HG03175 (cell line): Measurements from ENCODE around the gene ITPA.

Experiments
- ATAC-seq: cut with Tn5 transposase; IDR thresholded peaks from one replicate; pipeline ENCODE4 v1.9.1; 2021; ENCODE audit warnings: mild to moderate bottlenecking, moderate library complexity; ENCODE audit not compliant: unreplicated experiment

ITPA gene

DNA sequence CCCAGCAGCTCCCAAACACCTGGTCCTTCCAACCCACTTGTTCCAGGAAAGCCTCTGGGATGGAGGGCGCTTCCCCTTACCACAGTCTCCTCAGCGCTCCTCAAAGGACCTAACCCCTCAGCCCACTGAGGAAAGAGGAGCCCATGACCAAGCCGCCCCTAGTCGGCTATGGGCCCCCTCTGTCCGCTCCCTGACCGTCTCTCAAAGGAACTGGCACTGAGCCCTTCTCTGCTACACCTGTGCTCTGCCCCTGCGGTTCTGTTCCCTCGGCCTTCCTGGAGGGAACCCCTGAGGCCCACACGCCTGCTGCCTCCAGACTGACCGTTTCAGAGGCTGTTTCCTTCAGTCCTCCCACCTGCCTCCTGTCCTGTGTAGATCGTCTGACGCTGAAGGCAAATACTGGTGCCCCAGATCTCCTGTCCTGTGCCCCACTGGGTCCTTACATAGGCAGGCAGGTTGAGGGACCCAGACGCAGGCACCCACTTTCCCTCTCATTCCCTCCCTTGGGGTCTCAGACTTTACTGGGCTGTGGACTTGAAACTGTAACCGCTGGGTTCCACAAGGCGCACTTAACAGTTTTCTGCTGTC lies 31.6 kb downstream of the ITPA start:
- no peak for ATAC-seq

DNA sequence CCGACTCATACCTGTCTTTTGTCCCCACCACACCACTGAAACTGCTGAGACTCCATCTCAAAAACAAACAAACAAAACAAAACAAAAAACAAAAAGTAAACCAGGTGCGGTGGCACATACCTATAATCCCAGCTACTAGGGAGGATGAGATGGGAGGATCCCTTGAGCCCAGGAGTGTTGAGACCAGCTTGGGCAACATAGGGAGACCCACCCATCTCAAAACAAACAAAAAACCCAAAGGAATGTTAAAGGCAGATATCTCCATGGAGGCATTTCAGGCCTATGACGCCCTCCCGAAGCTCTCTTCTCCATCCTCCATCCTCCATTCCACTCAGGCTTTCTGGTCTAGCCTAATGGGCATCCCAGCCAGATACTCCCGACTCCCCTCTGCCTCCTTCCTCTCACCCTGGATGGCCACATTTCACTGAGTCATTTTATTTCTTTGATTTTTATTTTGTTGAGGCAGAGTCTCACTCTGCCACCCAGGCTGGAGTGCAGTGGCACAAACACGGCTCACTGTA lies 32.9 kb downstream of the ITPA start:
- no peak for ATAC-seq

DNA sequence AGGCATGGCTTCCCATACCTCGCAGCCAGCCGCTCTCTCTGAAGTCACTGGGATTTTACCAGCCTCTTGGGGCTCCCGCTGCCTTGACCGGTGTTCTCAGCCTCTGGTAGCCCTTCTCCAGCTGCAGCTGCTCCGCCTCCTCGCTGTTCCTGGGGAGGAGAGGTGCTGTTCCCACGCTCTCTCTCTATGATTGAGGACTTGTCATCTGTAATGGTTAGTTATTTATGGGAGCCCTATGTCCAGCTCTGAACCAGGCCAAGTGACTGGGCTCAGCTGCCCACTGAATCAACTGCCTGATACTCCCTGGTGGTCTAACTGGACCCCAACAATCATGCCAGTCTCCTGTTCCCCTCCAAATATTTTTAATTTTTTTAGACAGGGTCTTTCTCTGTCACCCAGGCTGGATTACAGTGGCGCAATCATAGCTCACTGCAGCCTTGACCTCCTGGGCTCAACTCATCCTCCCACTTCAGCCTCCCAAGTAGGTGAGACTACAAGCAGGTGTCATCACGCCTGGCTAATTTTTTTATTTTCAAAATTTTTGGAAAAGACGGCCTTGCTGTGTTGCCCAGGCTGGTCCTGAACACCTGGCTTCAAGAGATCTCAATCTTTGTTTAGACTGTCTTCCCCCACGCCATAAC lies 34.5 kb downstream of the ITPA start:
- ATAC-seq: no peak

DNA sequence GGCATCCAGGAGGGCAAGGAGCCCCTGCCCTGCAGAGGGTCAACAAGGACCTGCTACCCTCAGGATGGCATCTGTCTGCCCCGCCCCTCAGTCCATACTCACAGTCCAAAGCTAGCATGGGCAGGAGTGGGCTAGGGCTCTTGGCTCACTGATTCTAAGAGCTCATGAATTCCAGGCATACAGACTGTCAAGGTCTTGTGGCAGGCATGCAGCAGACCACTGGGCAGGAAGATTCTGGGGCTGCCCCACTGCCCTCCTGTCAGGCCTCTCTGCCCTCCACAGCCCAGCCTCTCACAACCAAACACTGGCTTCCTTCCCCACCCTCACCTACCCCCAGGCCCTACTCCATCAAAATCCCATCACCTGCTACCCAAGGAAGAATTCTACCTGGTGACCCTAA lies 35.3 kb downstream of the ITPA start:
- no peak for ATAC-seq

DNA sequence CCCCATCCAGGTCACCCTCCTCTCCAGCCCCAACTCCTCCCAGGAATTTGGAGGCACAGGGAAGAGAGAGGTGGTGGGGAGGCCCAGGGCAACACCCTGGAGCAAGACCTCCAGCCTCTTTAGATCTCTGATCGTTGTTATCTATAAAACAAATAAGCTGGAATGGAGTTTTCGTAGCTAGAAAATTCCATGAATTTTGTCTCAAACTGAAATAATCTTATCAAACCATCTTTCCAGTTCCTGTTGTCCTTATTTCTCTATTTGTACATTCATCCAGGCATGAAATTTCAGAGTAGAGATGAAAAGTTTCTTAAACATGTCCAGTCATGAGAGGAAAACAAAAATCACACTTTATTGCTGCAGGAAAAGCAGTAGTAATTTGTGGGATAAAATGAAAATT lies 35.9 kb downstream of the ITPA start:
- ATAC-seq: no peak

DNA sequence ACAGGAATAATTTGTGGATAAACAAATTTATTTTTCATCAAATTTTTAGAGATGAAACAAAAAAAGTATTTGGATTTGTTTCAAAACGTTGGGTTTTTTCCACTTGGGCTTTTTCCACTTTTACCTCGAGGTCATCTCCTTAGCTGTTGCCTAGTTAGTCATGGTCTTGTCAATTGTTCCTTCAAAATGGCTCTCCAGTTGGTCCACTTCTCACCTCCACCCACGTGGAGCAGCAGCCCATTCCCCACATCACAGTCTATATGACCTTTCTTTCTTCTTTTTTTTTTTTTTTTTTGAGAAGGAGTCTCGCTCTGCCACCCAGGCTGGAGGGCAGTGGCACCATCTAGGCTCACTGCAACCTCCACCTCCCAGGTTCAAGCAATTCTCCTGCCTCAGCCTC lies 36.4 kb downstream of the ITPA start:
- no peak for ATAC-seq

DNA sequence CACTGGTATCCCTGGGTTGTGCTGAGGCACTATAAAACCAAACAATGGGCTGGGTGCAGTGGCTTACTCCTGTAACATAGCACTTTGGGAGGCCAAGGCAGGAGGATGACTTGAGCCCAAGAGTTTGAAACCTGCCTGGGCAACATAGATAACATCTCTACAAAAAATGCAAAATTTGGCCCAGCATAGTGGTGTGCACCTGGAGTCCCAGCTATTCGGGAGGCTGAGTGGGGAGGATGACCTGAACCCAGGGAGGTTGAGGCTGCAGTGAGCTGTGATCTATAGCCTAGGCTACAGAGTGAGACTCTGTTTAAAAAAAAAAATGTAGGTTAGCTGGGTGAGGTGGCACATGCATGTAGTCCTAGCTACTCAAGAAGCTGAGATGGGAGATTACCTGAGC lies 37.4 kb downstream of the ITPA start:
- ATAC-seq: no peak

DNA sequence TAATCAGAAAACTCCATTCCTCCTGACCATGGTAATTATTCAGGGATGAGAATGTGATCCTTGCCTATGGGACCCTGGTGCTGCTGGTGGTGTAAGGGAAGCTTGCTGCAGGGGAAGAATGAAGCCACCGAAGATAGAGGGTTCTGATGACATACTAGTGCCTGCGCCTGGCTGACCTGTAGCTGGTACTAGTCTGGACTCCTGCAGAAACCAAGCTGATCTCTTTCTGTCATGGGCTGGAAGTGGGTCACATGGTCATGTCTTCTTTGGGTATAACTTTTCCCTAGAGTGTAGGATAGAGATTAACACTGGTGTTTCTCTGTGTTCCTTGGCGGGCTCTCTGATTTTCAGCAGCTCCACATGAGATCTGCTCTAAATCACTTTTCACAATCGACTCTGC lies 38.3 kb downstream of the ITPA start:
- no peak for ATAC-seq

DNA sequence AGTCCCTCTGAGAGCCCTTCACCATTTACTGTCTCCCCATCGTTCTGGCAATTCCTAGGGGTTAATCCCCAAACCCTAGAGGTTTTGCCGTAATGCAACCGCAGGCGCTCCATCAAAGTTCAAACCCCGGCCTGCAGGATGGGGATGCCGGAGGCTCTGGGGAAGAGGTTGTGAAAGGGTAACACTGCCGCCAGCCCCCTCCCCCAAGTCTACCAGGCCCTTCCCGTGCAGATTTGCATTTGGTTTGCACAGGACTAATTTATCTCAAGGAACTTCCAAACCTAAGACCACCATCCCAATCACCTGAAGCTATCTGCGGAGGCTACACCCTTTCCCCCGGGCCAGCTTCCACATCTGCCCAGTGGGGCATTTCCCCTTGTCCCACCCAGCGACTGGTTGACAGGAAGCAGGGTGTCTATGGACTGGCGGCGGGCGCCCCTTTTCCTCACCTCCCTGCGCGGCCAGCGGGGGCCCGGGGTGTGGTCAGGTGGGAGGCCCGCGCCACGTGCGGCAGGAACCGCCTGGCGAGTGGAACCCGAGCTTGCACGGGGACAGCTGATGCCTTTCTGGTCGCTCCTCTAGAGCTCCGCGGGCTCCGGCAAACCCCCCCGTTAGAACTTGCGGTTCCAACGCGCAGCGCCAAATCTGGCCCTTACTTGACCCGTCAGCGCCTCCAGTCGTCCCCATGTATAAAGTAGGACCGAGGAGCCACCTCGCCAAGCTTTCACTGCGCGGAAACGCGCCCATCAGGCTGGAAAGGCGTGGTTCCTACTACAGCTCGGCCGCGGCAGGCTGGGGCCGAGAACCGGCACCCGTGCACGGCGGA lies 39.1 kb downstream of the ITPA start:
- no peak for ATAC-seq

DNA sequence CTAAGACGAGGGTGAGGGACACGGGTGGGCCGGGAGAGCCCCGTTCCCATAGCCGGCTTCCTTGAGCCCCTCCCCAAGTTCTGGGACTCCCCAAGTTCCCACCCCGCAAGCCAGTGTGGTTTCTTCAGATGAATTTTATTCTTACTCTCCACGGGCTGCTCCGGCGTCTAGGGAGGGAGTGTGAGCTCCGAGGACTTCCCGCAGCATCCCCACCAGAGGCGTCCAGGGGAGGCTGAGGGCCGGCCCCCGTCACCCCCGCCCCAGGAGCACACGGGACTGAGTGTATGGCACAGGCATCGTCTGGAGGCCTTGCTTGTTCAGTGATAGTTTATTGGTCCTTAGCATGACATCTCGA lies 39.7 kb downstream of the ITPA start:
- no peak for ATAC-seq

DNA sequence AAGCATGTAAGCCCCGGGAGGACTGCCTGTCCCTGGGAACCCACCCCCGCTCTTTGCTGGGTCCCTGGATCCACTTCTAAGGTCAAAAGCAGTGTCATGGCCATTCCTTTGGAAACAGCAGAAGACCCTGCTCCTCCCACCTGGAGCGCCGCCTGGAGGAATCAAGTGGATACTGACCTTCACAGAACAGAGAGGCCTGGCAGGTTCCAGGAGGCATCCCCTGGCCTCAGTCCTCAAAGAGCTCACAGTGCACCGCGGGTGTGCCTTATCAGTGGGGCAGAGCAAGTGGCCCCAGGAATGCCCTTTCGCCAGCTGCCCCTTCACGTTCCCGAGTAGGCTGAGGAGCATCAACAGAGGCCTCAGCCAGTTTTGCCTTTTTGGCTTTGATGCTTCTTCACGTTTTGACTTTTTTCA lies 40.8 kb downstream of the ITPA start:
- ATAC-seq: no peak

DNA sequence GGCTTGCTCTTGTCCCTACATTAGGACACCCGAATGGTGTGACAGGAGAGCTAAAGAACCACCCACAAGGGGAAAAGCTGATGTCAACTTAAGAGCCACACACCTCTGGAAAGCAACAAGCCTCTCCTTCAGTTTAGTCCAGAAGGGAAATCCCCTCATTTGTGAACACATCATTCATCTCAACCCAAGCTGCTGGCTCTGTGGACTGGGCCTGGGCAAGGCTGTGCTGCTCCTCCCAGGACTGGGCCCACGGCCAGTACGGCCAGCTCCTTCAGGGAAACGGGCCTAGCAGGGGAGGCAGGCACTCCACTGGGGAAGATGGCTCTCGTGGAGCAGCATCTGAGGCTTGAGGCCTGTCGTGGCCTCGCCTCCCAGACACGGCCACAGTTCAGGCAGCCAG lies 42.5 kb downstream of the ITPA start:
- no peak for ATAC-seq

DNA sequence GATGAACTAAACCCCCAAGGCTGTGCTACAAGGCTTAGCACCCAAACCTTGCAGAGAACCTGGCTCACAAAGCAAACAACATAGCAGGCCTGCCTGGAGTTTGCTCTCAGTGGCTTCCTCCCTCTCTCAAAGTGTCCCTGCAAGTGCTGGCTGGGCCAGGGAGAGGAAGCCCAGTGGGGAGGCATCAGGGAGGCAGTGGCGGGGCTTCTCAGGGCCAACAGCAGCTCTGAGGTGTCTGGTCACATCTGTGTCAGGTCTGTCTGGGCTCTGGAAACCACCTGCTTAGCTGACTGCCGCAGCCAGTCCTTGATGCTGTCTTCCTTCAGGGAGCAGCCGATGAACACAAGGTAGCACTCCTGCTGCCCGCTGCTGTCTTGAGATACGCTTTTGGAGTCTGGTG lies 46.4 kb downstream of the ITPA start:
- ATAC-seq: no peak

DNA sequence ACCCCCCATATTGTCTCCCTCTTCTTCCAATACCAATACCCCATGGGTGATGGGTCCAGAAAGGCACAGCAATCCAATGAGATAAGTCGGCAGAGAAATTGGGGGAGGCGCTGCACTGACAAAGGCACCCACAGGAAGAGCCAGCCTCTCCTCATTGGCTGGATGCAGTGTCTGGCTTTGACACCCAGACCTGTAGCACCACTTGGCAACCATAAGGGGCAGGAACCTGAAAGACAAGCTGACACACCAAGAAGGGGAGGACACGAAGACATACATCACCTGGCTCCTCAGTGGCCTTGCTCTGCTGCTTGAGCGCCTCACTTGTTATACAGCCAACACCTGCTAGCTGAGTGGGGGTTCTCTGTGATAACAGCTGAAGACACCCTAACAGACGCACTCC lies 49.1 kb downstream of the ITPA start:
- ATAC-seq: no peak

DNA sequence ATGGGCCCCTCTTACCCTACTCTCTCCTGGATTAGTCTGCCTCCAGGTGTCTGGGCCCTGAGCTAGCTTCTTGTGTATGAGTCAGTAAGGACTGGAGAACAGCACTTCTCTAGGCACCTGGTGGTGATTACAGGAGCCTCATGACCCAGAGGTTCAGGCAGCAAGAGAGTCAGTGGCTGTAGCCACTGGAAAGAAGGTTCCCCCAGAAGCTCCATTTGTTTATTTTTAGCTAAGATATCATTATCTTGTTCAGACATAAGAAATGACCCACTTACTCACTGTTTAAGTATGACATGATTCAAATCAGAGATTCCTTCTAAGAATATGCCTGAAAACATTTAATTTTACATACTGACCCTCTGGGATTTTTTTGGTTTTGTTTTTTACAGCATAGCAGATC lies 53.3 kb downstream of the ITPA start:
- ATAC-seq: no peak

DNA sequence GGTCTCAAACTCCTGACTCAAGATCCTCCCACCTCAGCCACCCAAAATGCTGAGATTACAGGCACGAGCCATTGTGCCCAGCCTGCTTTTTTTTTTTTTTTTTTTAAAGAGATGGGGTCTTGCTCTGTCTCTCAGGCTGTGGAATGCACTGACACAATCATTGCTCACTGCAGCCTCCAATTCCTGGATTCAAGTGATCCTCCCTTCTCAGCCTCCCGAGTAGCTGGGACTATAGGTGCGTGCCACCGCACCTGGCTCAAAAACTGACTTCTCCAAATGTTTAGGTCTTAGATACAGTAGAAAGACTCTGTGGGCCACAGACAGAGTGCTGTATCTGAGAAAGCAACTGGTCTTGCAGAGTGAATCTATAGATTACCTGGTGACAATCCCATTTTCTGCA lies 60.8 kb downstream of the ITPA start:
- ATAC-seq: no peak

DNA sequence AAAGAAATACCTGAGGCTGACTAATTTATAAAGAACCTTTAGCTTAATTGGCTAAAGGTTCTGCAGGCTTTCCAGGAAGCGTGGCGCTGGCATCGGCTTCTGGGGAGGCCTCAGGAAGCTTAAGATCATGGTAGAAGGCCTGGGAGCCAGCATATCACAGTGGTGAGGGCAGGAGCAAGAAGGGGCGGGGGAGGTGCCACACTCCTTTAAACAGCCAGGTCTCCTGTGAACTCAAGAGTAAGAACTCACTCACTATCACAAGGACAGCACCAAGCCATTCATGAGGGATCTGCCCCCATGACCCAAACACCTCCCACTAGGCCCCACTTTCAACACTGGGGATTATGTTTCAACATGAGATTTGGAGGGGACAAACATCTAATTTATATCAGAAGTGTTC lies 64.1 kb downstream of the ITPA start:
- ATAC-seq: no peak
